CD4-positive, alpha-beta T cell treated with Interferon gamma for 1 hour (primary cell): ENCODE data around the gene DDX19B.

Source experiments
- DNase-seq: peaks from one replicate; pipeline ENCODE4 v3.0.0-alpha.2; 2020

The DDX19B gene

GRCh38 chr16:70364399-70364798 is 65.4 kb downstream of the DDX19B start:
- DNase-seq, result no peak

- DNase-seq, result peak; percentile 29
These were observed 71.2 kb downstream of the DDX19B start for GRCh38 chr16:70370145-70370544.

- no peak for DNase-seq
These were observed 71.9 kb downstream of the DDX19B start for GRCh38 chr16:70370924-70371323.

DNA sequence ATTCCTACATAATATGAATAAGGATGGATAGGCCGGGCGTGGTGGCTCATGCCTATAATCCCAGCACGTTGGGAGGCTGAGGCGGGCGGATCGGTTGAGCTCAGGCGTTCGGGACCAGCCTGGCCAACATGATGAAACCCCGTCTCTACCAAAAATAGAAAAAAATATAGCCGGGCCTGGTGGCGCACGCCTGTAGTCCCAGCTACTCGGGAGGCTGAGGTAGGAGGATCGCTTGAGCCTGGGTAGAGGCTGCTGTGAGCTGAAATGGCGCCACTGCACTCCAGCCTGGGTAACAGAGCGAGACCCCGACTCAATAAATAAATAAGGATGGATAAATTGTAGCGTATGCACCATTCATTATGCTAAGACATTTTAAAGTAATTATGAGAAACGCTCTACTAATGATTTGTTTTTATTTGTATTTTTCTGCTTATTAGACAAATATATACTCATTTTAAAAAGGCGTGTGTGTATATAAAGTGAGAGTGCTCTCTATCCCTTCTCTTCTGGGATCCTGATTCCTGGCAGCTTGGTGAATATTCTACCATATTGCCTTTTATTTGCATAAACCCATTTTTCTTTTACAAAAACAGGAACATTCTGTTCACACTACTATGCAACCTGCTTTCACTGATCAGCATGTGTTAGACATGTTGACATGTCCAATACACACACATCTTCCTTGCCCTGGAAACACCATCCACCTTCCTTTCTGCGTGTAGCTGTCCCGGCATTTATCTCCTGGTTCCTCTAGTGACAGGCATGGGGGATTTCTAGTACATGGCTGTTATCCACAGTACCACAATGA is 74.1 kb downstream of the DDX19B start:
- DNase-seq, result no peak

- DNase-seq, result no peak
These were observed 75.2 kb downstream of the DDX19B start for GRCh38 chr16:70374213-70374612.

GRCh38 chr16:70375636-70376611 is 76.9 kb downstream of the DDX19B start:
- no peak for DNase-seq

GRCh38 chr16:70377782-70378181 is 78.8 kb downstream of the DDX19B start:
- DNase-seq, result no peak

DNA sequence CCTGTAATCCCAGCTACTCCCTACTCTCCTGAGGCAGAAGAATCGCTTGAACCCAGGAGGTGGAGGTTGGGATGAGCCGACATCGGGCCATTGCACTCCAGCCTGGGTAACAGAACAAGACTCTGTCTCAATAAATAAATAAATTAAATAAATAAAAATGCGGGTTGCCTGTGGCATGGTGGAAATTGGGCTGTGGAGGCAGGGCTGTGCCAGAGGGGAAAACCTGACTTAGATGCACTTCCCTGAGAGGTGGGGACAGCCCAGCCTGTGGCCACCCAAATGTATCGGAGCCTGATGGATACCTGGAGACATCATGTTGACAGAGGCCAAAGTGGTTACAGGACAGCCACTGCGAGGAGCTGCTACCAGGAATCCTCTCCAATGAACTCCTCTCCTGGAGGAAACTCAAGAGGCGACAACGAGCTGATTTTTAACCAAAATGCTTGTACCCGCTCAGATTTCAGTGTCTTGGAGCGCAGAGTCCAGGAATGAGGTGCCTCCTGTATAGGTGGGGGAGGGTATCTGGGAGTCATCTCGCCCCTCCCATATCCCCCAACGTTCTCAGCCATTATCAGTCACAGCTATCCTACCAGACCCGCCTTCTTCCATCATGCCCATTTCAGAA is 80.0 kb downstream of the DDX19B start:
- no peak for DNase-seq

DNA sequence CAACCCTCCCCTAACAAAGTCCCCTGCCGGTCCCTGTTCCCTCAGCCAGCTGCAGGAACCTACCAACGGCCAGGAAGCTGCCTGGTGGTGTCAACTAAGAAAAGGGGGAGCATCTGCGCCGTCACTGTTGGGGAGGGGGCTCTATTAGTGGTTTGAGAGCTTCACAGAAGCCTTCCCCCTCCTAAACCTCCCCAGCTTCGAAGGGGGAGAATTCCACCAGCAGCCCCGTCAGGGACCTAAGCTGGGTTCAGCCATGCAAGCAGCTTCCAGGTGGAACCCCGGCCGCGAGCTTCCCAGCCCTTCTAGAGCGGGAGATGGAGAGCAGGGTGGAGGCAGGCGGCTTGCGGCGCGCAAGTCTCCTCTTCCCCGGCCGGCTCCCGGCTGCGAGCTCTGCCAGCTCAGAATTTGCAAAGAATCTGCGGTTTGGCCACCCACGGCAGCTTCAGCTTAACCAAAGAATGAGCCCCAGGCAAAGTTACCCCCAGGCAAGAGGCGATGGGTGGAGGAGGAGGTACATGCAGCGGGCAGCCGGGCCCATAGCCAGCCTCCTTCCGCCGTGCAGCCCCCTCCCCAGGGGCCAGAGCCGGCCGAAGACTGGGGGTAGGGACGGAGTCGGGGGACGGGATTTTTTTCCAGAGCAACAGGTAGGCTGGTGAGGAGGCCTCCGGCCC is 81.4 kb downstream of the DDX19B start:
- DNase-seq, result peak; percentile 32

GRCh38 chr16:70380919-70381603 is 82.1 kb downstream of the DDX19B start:
- peak; percentile 94 for DNase-seq

DNA sequence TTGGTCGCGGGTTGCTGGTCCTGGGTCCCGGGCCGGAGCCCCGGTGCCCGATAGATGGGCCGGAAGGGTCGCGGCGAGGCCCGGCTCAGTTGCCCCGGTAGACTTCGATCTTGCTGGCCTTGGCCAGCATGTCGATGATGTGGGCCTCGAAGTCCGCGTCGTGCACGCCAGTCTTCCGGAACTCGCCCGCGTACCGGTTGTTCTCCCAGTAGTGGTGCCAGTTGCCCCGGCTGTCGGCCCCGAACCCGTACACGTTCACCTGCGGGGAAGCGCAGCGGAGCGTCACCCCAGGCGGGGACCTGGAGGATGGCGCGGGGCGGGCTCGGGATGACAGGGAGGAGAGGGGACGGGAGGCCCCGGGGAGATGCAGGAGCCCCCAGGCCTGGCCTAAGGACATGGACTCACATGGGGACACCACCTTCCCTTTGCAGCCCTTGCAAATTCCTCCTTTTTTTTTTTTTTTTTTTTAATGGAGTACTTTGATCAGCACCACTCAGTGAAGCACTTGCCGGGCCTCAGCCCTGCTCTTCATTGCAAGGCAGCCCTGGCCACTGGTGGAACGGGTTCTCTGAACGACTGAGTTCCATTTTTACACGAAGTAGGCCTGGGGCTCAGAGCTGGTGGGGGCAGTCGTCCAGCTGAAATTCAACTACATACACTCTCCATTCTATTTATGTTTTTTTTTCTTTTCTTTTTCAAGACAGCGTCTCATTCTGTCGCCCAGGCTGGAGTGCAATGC is 82.8 kb downstream of the DDX19B start:
- no peak for DNase-seq

DNA sequence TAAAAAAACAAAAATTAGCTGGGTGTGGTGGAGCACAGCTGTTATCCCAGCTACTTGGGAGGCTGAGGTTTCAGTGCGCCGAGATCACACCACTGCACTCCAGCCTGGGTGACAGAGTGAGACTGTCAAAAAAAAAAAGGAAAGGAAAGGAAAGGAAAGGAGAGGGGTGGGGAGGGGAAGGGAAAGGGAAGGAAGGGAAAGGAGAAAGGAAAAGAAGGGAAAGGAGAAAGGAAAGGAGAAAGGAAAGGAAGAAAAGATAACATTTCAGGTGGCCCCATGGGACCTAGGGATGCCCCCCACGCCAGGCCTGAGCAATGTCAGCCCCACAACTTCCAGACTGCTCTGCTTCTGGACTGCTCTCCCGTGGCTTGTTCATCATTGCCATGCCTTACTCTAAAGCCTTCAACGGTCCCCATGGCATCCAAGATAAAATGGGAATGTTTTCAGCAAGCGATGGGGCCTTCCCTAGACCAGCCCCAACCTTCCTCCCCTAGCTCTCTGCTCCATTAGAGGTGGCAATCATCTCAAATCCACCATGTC is 84.5 kb downstream of the DDX19B start:
- no peak for DNase-seq
